Measurements from ENCODE around the gene NDUFB10. TPM values are rescaled to one million over a fixed set of nuclear protein-coding genes. Genes with fewer than 3 reads are reported as not detected.

The NDUFB10 gene
- total RNA-seq, 1 donor from 2014 or later, result 126 TPM

DNA sequence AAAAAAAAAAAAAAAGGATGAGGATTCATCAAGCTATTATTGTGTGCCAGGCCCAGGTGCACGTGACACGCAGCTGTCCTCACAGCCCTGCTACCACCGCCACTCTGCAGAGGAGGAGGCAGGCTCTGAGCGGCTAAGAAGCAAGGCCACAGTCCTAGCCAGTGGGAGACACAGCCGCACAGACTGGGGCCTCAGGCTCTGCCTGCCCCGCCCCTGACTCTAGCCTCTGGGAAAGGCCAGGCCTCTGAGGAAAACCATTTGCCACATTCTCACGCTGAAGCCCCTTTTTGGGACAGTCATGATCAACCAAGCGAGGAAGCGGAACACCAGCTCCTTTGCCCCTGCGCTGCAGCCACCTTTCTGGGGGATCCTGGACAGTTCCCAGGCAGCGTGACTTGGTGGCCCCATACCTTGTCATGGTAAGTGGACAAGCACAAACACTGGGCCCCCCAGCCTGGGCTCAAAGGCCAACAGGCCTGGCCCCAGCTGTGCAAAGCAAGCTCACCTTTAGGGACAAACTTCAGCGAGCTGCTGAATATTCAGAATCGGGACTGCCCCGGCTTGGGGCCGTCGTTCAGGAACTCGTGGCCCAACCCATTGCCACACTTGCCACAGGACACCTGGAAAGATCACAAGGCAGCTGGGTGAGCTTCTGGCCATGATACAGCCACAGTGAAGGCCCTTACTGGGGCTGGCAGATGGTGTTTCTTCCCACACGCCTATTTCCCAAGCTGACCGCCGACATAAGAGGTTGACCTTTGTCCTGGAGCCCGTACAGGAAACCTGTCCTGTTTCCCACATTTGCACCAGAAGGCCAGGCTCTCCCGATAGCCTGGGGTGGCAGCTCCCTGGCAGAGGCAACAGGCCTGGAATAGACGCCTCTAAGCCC lies 18.8 kb upstream of the NDUFB10 start:
- Mint-ChIP-seq H3K9me3 (ENCODE audit: unreplicated experiment) (no peaks in the 10 kb centered on the region), H3K36me3 (ENCODE audit: unreplicated experiment) (peaks cover 6% of the 10 kb centered on the region), H3K4me1 (ENCODE audit: unreplicated experiment) (peaks cover 19% of the 10 kb centered on the region), H3K4me3 (ENCODE audit: unreplicated experiment) (no peak overlapping the region), H3K27ac (ENCODE audit: unreplicated experiment) (no peak overlapping the region), H3K27me3 (ENCODE audit: unreplicated experiment) (no peaks in the 10 kb centered on the region)
- TF ChIP-seq CTCF (IDR thresholded peaks at IDR 0.05), result no peak
- no peak for DNase-seq (ENCODE audit: extremely low spot score, unreplicated experiment)

DNA sequence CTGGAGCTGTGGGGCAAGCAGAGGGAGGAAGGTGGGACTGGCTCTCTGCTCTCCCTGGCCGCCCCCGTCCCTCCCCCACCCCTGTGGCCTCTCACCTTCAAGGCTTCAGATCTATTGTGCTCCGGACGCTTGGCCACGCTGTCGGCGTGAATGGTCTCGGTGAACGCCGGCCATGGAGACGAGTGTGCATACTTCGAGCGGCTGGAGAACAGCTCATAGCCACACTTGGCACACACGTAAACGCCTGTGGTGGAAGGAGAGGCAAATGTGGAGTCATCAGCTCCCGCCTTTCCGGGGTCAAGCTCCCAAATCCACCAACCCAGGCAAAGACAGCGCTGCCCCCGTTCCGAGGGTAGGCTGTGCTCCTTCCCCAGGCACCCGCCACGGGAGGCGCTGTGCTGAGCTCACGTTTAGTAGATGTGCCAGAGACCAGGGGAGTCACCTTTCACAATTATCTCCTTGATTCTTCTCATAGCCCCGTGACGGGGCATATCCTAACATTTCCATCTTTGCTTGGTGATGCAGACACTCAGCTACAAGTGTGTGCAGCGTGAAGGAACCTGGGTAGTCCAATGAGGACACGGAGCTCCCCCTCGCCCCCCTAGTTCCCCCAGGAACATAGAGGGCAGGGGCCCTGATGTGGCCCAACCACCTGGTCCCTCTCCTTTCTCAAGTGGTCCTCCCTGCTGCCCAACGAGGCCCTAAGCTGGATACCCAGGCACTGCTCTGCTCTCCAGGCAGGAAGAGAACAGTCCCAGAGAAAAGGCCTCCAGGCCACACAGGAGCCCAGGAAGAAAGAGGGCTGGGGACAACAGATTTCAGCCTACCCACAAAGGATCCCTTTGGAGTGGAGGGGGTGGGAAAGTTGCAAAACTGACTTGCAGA lies 17.9 kb upstream of the NDUFB10 start:
- Mint-ChIP-seq H3K36me3 (ENCODE audit: unreplicated experiment) (peaks cover 6% of the 10 kb centered on the region), H3K9me3 (ENCODE audit: unreplicated experiment) (no peaks in the 10 kb centered on the region), H3K4me3 (ENCODE audit: unreplicated experiment) (peak overlapping the region; percentile 85), H3K27me3 (ENCODE audit: unreplicated experiment) (no peaks in the 10 kb centered on the region), H3K27ac (ENCODE audit: unreplicated experiment) (peak overlapping the region; percentile 47), H3K4me1 (ENCODE audit: unreplicated experiment) (peaks cover 19% of the 10 kb centered on the region)
- no peak for TF ChIP-seq CTCF (IDR thresholded peaks at IDR 0.05)
- no peak for DNase-seq (ENCODE audit: extremely low spot score, unreplicated experiment)

GRCh38 chr16:1942047-1942809 lies 17.1 kb upstream of the NDUFB10 start:
- DNase-seq (ENCODE audit: extremely low spot score, unreplicated experiment), result no peak
- H3K27ac Mint-ChIP-seq (ENCODE audit: unreplicated experiment), result peak overlapping the region; percentile 47
- no peak for TF ChIP-seq CTCF (IDR thresholded peaks at IDR 0.05)
- no peaks in the 10 kb centered on the region for H3K9me3 Mint-ChIP-seq (ENCODE audit: unreplicated experiment)
- H3K4me1 Mint-ChIP-seq (ENCODE audit: unreplicated experiment), result peaks cover 19% of the 10 kb centered on the region
- peaks cover 3% of the 10 kb centered on the region for H3K36me3 Mint-ChIP-seq (ENCODE audit: unreplicated experiment)
- peak overlapping the region; percentile 85 for H3K4me3 Mint-ChIP-seq (ENCODE audit: unreplicated experiment)
- no peaks in the 10 kb centered on the region for H3K27me3 Mint-ChIP-seq (ENCODE audit: unreplicated experiment)

DNA sequence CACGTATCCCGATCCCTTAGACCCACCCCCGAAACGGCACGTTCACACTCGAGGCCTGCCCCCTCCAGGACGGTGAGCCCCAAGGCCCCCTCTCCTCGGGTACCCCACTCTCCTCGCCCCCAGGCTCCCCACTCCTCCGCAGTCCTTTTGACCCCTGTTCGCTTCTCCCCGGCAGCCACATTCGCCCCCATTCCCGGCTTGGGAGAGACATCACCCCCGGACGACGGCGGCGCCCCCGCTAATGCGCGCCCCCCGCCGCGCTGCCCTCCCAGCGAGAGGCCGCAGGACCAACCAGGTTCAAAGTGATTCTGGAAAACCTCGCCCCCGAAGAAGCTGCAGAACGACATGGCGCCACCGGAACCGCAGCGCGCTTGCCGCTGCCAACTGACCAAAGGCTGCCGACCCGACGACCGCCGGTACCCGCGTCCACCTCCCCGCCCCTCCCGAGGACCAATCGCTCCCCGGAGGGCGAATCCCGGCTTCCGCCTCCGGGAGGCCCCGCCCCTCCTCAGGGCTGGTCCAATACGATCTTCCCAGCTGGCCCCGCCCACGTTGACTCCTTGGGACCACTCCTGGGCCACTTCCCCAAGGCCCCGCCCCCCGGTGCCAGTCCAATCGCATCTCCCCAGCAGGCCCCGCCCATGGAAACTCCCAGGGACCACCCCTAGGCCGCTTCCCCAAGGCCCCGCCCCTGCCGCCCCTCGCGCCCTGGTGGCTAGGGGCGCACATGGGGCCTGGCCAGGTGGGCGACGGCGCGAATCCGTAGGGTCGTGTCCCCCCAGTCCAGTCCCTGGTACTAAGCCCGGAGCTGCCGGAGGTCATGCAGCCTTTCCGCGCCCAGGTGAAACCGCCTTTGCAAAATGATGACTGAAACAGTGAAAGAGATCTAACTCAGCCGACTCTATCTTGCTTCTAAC lies 16.3 kb upstream of the NDUFB10 start, which contains the start of gene MSRB1:
Gene MSRB1, minus strand, starts transcription at position 390 of the 917 bp plus-strand sequence. Its CDS starts 43 bp downstream, at position 347.
- H3K27me3 Mint-ChIP-seq (ENCODE audit: unreplicated experiment), result no peaks in the 10 kb centered on the region
- H3K4me1 Mint-ChIP-seq (ENCODE audit: unreplicated experiment), result peaks cover 19% of the 10 kb centered on the region
- peaks cover 3% of the 10 kb centered on the region for H3K36me3 Mint-ChIP-seq (ENCODE audit: unreplicated experiment)
- DNase-seq (ENCODE audit: extremely low spot score, unreplicated experiment), result peak; percentile 100
- no peak for TF ChIP-seq CTCF (IDR thresholded peaks at IDR 0.05)
- H3K9me3 Mint-ChIP-seq (ENCODE audit: unreplicated experiment), result no peaks in the 10 kb centered on the region
- peak within 1 kb of the TSS; percentile 85 for H3K4me3 Mint-ChIP-seq (ENCODE audit: unreplicated experiment)
- H3K27ac Mint-ChIP-seq (ENCODE audit: unreplicated experiment), result peak within 1 kb of the TSS; percentile 75
